Keratinocyte (primary cell): ENCODE measurements around the gene FAT1.

Experiments used
- CTCF ChIP-seq, 3 experiments: IDR thresholded peaks in 1 of 3; conservative IDR thresholded peaks in 1 of 3; optimal IDR thresholded peaks in 1 of 3; 2 replicates in 2 of 3; 3 replicates in 1 of 3; pipeline versions ENCODE3 to v1.5.1; 2011; ENCODE audit warnings: low read length in 3 of 3, mild to moderate bottlenecking in 3 of 3, moderate library complexity in 2 of 3, control low read depth in 1 of 3, inconsistent platforms in 1 of 3; ENCODE audit not compliant: insufficient read depth in 2 of 3; ENCODE audit errors: extremely low read depth in 1 of 3
- EZH2 ChIP-seq: IDR thresholded peaks from one replicate; pipeline ENCODE4 v1.6.1; 2012; ENCODE audit warnings: inconsistent platforms, mild to moderate bottlenecking, low read length, moderate library complexity

GRCh38 chr4:186630128-186630527 lies 93.5 kb downstream of the FAT1 start:
- TF ChIP-seq CTCF (optimal IDR thresholded peaks at IDR 0.05 in 1 of 3, IDR thresholded peaks at IDR 0.05 in 1 of 3, conservative IDR thresholded peaks at IDR 0.05 in 1 of 3; ENCODE audit: extremely low read depth in 1 of 3, insufficient read depth in 2 of 3, low read length in 3 of 3), result no peak
- no peak for TF ChIP-seq EZH2
